HG02970 (cell line): ENCODE results near the gene HSH2D.
"Not testable (repeated sequence)": the region's sequence is repeated elsewhere in the genome, so short reads cannot be mapped to it uniquely, and the experiment has no call there.

Experiments used
- ATAC-seq: cut with Tn5 transposase; IDR thresholded peaks from one replicate; pipeline ENCODE4 v1.9.1; 2021; ENCODE audit warnings: mild to moderate bottlenecking, moderate library complexity, moderate number of reproducible peaks; ENCODE audit not compliant: unreplicated experiment, low FRiP score

The HSH2D gene, protein sequence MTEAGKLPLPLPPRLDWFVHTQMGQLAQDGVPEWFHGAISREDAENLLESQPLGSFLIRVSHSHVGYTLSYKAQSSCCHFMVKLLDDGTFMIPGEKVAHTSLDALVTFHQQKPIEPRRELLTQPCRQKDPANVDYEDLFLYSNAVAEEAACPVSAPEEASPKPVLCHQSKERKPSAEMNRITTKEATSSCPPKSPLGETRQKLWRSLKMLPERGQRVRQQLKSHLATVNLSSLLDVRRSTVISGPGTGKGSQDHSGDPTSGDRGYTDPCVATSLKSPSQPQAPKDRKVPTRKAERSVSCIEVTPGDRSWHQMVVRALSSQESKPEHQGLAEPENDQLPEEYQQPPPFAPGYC

GRCh38 chr19:16143399-16144215 is at the start of gene HSH2D:
TSS of gene HSH2D (plus strand) at chr19:16143685. CDS start at chr19:16148751, 5,066 bp downstream.
- ATAC-seq: no peak

- no peak for ATAC-seq
These were observed 49.0 kb upstream of the HSH2D start for GRCh38 chr19:16094360-16095070.

GRCh38 chr19:16095071-16095571 is 48.4 kb upstream of the HSH2D start:
- ATAC-seq: no peak

DNA sequence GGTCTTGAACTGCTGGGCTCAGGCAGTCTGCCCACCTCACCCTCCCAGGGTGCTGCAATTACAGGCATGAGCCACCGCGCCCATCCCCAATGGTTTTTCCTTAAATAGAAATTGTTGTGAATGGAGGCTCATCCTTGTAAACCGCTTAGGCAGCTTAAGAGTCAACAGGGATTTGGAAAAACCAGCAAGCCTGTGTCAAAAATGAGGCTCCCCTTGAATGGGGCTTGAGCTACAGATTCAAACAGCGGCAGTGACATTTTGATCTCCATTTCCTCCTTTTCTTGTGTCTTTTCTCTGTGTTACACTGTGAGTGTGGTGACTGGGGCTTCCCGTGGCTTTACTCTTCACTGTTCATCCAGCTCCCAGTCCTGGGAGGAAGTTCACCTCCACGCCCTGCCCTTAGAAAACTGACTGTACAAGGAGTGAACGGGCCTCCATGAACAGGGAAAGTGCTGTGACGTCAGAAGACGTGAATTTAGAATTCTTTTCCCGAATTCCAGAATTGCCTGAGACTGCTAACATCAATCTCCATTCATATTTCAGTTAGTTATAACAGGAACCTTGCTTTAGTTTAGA is 47.1 kb upstream of the HSH2D start:
- no peak for ATAC-seq

GRCh38 chr19:16098416-16098768 is 45.1 kb upstream of the HSH2D start:
- ATAC-seq: no peak

DNA sequence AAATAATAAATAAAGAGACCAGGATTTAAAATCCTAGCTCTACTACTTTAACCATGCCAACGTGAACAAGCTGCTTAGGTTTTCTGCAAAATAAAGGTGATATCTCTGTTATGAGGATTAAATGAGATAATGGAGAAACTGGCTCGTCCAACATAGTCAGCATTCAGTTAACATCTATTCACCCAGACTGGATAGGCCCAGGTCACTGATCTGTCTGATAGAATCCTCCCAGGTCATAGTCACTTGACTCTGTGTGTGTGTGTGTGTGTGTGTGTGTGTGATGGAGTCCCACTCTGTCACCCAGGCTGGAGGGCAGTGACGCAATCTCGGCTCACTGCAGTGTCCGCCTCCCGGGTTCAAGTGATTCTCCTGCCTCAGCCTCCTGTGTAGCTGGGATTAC is 44.7 kb upstream of the HSH2D start:
- no peak for ATAC-seq

- not testable (repeated sequence) for ATAC-seq
These were observed 44.0 kb upstream of the HSH2D start for GRCh38 chr19:16099314-16099965.

- ATAC-seq: no peak
These were observed 43.0 kb upstream of the HSH2D start for GRCh38 chr19:16100524-16100923.

DNA sequence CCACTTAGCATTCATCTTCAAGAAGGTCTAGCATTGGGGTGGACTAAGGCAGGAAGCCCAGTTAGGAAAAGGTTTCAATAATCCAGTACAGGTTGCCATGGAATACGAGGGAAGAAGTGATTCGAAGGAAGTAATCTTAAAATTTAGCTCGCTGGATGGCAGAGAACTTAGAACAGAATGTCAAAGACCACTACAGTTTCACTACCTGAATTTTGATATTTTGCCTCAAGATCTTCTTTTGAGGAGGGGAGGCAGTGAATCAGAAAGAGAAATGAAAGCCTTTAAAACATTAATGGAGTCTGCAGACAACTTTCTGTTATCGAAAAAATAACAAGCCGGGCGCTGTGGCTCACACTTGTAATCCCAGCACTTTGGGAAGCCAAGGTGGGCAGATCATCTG is 38.8 kb upstream of the HSH2D start:
- no peak for ATAC-seq

GRCh38 chr19:16106121-16106520 is 37.4 kb upstream of the HSH2D start:
- no peak for ATAC-seq

GRCh38 chr19:16111160-16111908 is 32.2 kb upstream of the HSH2D start, which contains the start of gene RAB8A:
TSS of gene RAB8A (plus strand) at chr19:16111889. CDS start at chr19:16111902, 13 bp downstream.
- peak; percentile 91 for ATAC-seq

DNA sequence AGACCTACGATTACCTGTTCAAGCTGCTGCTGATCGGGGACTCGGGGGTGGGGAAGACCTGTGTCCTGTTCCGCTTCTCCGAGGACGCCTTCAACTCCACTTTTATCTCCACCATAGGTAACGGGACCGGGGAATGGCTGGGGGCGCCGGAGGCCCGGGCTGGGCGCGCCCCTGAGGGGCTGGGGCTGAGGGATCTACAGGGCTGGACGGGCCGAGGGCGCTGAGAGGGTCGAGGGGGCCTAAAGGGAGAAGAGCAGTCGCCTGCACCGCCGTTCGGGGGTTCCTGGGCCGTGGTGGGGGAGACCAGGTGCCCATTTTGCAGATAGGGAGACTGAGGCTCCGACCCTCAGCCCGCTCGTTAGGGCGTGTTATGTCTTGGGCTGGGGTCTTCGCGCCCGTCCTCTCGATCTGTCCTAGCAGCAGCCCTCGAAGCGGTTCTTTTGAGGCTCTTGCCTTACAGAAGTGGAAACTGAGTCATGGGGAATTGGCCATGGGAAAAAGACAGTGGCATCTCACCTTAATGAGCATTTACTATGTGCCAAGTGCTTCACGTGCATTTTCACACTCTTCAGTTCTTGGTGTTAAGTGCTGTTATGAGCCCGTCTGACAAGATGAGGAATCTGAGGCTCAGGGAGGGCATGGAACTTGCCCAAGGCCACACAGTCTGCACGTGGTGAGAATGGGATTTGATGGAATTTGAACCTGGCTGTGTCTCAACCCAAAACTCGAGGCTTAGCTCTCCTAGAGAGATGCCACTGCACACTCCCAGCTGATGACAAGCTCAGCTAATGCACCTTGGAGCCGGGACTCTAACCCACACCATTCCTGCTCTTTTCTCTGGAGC is 31.4 kb upstream of the HSH2D start:
- peak; percentile 2 for ATAC-seq

GRCh38 chr19:16112778-16113177 is 30.7 kb upstream of the HSH2D start:
- ATAC-seq: no peak

DNA sequence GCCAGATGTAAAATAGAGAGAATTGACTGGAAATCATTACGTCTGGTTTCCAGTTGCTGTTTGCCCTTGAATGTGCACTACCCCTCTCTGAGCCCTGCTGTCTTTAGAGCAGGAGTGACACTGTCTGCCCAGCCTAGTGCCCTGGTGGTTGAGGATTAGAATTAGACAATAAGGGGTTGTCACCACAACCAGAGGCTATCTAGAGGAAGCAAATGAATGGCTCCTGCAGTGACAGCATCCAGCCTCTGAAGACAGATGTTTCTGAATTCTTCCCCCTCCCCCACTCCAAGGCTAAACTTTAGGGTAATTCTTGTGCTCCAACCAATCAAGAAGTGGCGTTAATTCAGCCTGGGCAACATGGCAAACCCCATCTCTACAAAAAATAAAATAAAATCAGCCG is 29.8 kb upstream of the HSH2D start:
- ATAC-seq: no peak

DNA sequence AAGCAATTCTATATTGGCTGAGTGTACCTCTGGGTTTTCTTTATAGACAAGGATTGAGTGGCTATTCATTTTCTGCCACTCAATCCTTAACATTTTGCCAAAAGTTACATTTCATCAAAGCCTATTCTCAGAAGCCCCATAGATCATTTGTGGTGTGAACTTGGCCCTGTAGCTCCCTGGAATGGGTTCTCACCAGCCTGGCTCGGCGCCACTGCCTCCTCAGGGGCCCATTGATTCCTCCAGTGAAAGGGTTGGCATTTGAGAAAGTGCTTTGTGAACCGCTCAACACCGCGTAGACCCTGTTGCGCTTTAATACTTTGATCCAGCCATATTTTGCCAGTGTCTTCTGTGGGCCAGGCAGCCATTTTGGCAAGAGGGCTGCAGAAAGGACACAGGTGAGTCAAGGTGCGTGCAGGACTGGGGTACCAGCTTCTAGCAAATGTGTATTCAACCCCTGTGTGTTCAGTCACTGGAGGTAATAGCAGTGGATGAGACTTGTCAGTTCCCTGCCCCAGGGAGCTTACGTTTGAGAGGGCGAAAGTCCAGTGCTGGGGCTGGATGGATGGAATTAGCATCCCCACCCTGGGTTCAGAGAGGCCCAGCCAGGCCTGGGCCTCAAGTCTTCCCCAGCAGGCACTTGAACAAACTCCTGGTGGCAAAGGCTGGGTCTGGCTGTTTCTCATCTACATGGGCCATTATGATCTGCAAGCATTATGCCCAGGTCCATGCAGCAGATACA is 28.0 kb upstream of the HSH2D start:
- ATAC-seq: no peak

- ATAC-seq: no peak
These were observed 27.4 kb upstream of the HSH2D start for GRCh38 chr19:16116067-16116466.

DNA sequence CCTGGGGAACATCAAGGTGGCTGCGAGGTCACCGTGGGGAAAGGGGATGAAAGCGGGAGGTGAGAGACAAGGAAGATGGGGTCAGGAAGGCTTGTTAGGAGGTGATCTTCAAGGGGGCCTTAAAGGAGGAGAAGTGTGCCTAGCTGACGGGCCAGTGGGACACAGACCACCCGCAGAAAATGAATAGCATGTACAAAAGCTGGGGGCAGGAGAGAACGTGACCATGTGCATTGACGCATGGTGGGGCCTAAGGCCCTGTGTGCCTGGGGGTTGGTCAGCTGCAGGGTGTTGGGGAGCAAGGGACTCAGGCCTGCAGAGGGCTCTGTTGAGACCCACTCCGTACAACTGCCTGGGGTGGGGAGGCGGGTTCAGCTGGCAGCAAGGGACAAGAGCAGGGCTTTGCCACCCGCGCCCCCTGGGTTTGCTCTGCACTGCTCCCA is 25.9 kb upstream of the HSH2D start:
- no peak for ATAC-seq
